NCI-H187 (cell line): ENCODE results near the gene RER1.
A peak's percentile ranks its signal among the peaks of the same experiment; 100 is the strongest.

Experiments used
- DNase-seq, 2 experiments: peaks; one replicate each; lab custom pipeline; 2025; lab: John Stamatoyannopoulos, UW

Gene RER1

GRCh38 chr1:2376261-2376741 is 15.3 kb upstream of the RER1 start:
- DNase-seq, result no peak

DNA sequence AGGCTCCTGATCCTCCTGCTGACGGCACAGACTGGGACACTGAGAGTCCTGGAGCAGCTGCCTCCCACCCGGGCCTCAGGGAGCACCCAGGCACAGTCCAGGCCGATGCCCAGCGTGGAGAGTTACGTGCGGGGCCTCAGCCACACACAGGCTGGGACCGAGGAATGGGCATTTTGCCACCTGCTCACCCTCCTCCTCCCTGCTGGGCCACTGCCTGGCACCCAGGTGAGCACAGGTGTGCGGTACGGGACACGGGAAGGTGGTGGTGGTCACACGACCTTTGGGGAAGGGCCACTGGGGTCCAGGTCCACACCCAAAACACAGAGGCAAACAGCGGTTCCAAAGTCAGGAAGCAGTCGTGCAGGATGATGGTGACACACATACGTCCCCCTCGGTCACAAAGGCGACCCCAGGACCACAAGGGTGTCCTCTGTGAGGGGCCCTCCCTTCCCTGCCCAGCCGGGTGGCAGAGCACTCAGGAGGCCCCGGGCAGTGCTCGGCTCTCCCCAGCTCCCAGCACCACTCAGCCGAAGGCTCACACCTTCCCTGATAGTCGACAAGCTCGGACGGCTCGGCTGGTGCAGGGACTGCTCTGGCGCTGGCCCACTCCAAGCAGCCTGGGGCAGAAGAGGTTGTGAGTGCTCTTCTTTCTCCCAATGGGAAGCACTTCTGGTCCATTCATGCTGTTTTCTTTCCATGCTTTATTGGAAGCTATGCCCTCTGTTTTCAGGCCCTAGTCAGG is 14.5 kb upstream of the RER1 start:
- no peak for DNase-seq

DNA sequence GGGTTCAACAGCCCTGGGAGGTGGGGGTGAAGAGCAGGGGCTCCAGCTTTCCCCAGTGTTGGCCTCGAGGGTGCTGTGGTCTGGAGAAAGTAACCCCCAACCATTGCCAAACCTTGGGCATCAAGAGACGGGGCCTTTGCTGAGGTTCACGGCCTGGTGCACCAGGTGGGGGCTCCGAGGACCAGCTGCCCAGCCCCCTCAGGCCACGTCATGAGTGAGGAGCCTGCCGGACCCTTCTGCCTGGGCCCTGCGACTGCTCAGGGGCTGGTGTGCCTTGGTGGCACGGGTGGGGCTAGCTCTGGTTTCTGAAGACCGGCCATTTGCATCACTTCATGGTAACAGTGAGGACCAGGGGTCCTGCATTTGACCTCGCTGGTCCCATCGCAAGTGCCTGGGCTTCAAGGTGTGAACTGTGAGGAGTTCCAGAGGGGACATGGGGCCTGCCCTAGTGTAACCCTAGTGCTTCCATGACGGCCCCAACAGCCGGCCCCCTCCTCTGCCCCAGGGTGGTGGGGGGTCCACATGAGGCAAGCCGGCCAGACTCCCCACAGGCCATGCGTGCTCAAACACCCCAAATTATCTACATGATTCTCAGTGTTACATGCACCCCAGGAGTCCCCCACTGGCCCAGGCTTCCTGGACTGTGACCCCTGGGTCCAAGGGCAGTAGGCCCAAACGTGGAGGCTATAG is 13.7 kb upstream of the RER1 start:
- no peak for DNase-seq

DNA sequence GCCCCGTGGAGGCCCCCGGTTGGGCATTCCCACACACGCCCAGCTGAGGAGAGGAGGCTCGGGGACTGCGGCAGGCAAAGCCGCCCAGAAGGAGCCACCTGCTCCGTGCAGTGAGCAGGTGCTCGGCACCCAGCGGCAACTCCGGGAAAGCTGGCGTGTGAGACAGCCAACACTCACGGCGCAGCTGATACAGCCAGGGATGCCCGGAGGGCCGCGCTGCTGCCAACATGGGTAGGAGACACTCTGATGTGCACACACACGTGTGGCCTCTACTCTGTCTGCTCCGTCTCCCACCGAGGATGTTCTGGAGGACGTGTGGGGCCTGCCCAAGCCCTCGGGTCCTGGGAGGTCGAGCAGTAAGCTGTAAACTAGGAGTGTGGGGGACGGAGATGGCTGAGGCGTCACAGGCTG is 13.2 kb upstream of the RER1 start:
- DNase-seq, result no peak

GRCh38 chr1:2378956-2379732 is 12.5 kb upstream of the RER1 start:
- DNase-seq, result no peak

GRCh38 chr1:2379733-2380404 is 11.8 kb upstream of the RER1 start:
- DNase-seq, result no peak

GRCh38 chr1:2380816-2381591 is 10.6 kb upstream of the RER1 start:
- DNase-seq, result no peak

- DNase-seq, result peak; percentile 36 to 40
Measured at GRCh38 chr1:2381741-2382620, 9.7 kb upstream of the RER1 start.

DNA sequence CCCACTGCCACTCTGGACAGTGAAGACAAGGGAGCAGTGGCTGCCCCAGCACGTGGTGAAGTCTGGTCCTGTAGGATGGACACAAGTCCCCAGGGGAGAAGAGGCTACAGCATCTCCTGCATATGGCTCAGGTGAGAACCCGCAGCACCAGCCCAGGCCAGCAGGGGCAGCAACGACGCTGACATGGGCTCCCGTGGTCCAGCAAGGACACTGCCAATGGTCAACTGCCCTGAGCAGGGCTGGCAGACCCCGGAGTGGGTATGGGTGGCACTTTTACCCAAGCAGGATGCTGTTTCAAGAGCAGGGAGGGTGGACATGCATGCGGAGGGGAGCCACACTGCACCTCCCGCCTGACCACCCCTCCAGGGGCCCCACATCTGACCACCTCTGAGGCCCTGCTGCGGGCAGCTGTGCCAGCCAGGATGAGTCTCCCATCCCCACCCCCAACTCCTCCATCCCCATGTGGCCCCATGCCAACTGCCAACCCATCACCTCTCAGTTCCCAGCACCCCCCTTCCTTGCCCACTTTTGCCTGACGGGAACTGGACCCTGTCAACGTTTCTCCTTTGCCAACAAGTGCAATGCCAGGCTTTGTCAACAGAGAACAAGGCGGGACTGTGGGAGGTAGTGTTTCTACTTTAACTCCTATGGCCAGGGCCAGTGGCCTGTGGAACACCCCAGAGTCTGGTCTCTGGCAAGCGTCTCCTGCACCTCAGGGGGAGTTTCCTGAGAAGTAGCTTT is 8.8 kb upstream of the RER1 start:
- DNase-seq, result no peak

GRCh38 chr1:2383576-2383975 is 8.1 kb upstream of the RER1 start:
- DNase-seq, result no peak

GRCh38 chr1:2384130-2384860 is 7.3 kb upstream of the RER1 start:
- no peak for DNase-seq

DNA sequence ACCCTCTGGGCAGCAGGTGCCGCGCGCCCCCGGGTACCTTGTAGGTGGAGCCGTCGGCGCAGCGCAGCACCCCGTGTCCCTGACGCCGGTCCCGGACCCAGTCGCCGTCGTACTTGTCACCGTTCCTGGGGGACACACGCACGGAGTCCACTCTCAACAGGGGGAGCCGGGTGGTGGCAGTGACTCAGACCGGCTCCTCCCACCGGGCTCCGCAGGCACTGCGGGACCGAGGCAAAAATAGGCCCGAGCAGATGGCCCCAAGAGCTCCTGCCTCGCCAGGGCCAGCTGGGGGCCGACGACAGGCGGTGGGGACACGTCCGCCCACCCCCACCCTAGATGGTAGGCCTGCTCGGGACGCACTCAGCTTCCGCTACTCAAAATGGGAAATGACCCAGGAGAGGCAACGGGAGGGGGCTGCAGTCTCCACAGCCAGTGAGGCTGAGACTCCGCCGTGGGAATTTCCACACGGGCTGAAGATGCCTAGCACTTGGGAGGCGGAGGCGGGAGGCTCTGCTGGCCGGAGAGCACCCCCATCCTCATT is 6.6 kb upstream of the RER1 start:
- DNase-seq, result no peak

DNA sequence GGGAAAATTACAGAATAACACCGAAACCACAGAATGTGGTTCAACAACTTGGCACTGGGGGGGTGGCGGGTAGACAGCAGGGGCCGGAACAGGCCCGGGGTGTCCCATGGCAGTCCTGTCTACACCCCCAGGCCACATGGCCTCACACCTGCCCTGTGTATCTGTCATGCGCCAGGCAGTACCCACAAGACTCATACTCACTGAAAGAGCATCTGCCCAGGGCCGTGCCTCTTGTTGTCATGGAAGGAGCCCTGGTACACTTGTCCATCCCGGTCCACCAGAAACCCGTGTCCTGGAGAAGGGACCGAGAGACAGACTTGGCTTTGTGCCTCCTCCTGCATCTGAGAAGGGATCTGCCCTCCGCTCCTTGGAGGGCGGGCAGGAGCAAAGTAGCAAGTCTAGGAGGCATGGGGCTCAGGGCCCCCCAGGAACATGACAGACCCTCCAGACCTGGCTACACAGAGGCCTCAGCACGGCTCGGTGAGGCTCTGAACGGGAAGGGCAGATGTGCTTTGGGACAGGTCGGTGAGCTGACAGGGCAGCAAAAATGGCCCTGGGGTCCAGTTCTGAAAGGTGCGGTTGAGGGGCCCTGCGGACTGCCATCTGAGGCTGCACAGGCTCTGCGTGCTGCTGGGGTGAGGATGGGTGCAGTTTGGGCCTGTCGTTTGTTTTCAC is 5.9 kb upstream of the RER1 start:
- DNase-seq, result no peak

- DNase-seq, result no peak
Measured at GRCh38 chr1:2386636-2387611, 4.7 kb upstream of the RER1 start.

GRCh38 chr1:2388004-2388913 is 3.4 kb upstream of the RER1 start:
- no peak for DNase-seq

DNA sequence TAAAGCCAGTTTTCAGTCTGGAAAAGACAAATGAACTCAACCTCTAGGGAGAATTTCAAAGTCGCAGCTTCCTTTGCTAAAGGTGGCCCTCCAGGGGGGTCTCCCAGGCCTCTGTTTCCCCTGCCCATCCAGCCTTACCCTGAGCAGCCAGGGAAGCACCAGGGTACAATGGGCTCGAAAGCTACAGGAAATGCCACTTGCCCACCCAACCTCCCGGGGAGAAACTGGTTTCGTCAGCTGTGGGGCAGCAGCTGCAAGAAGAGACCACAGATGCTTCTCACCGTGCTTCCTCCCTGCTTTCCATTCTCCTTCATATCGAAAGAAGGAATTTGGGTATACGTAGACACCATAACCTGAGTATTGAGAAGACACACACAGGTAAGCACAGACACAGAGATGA is 2.0 kb upstream of the RER1 start:
- no peak for DNase-seq
